GM23338 (cell line): ENCODE results near the gene GCK. TPM values are rescaled to one million over a fixed set of nuclear protein-coding genes. Genes with fewer than 3 reads are reported as not detected.

Experiments
- CREB1 ChIP-seq: fragments of 250-450 bp; sonication (Bioruptor Pico); IDR thresholded peaks from 2 replicates; pipeline ENCODE4 v1.5.0; 2020; ENCODE audit warnings: low read depth, mild to moderate bottlenecking, moderate library complexity
- CTCF ChIP-seq, 2 experiments: fragments of 200-600 bp in 1 of 2; sonication (generic) in 1 of 2; conservative IDR thresholded peaks; 2 replicates each; pipeline versions ENCODE4 v1.5.1 to v1.6.1; 2016 to 2017; ENCODE audit warnings: antibody characterized with exemption in 2 of 2, low read depth in 2 of 2, mild to moderate bottlenecking in 2 of 2, moderate library complexity in 1 of 2
- ETS1 ChIP-seq: IDR thresholded peaks from 2 replicates; pipeline ENCODE4 v1.6.1; 2016; ENCODE audit warnings: antibody characterized with exemption
- EZH2 ChIP-seq: fragments of 200-600 bp; sonication (generic); IDR thresholded peaks from one replicate; pipeline ENCODE4 v1.8.0; 2017; ENCODE audit warnings: antibody characterized with exemption, mild to moderate bottlenecking, low read depth; ENCODE audit not compliant: unreplicated experiment
- NANOG ChIP-seq: IDR thresholded peaks from 2 replicates; pipeline ENCODE4 v1.6.1; 2016; ENCODE audit warnings: antibody characterized with exemption, borderline replicate concordance
- ZNF331 ChIP-seq: fragments of 250-450 bp; sonication (Bioruptor Pico); IDR thresholded peaks from 2 replicates; pipeline ENCODE4 v1.5.0; 2020; ENCODE audit warnings: low read depth, mild to moderate bottlenecking, moderate library complexity
- ZNF462 ChIP-seq: fragments of 250-450 bp; sonication (Bioruptor Pico); IDR thresholded peaks from 2 replicates; pipeline ENCODE4 v1.5.0; 2020; ENCODE audit warnings: mild to moderate bottlenecking, moderate library complexity
- polyA plus RNA-seq: library from polyadenylated mRNA; unstranded; fragments of >200 nt; fragmentation: Nextera tagmentation; extraction: Ambion mirVana; gene quantifications from 2 replicates; pipeline ENCODE4 v1.2.1, GENCODE V29; 2016
- total RNA-seq: library from RNA; depleted of rRNA; stranded (reverse); fragments of >200 nt; shearing (Covaris generic); gene quantifications from 2 replicates; pipeline ENCODE4 v1.2.3, GENCODE V29; 2014

Gene GCK
- total and polyA plus RNA-seq, 2 experiments from 2014 or later, result 6.1 to 7.3 TPM

GRCh38 chr7:44230286-44230685 lies 41.0 kb upstream of the GCK start (continued):
- TF ChIP-seq ZNF462 (CRISPR knock-in tag) (no peak), CTCF (conservative IDR thresholded peaks at IDR 0.05; ENCODE audit: low read depth in 2 of 2) (no peak), EZH2 (no peak), NANOG (no peak), ZNF331 (no peak), ETS1 (no peak), CREB1 (CRISPR knock-in tag) (no peak)
